ENCODE measurements around the gene SPHK1.

Gene SPHK1

GRCh38 chr17:76384987-76385891 is 830 bp downstream of the SPHK1 start:
- ATAC-seq = peak; percentile 1
- DNase-seq = peak; percentile 60

- peak; percentile 90 for DNase-seq
- ATAC-seq = peak; percentile 29
Observed at GRCh38 chr17:76385892-76386786, 1.7 kb downstream of the SPHK1 start.

- ATAC-seq (no peak), DNase-seq (no peak)
Observed at GRCh38 chr17:76386966-76387765, 2.8 kb downstream of the SPHK1 start.

GRCh38 chr17:76388966-76389888 is 4.8 kb downstream of the SPHK1 start:
- no peak for DNase-seq
- ATAC-seq = no peak

GRCh38 chr17:76390003-76390421 is 5.6 kb downstream of the SPHK1 start:
- ATAC-seq = no peak
- no peak for DNase-seq

GRCh38 chr17:76391200-76391715 is 6.8 kb downstream of the SPHK1 start:
- DNase-seq (no peak), ATAC-seq (no peak)

GRCh38 chr17:76394166-76394565 is 9.8 kb downstream of the SPHK1 start:
- DNase-seq (no peak), ATAC-seq (no peak)

- no peak for DNase-seq
- ATAC-seq = no peak
Observed at GRCh38 chr17:76395980-76396379, 11.6 kb downstream of the SPHK1 start.

- DNase-seq = no peak
- ATAC-seq = no peak
Observed at GRCh38 chr17:76397184-76397583, 12.8 kb downstream of the SPHK1 start.

- peak; percentile 80 for ATAC-seq
Observed at GRCh38 chr17:76397687-76398522, 13.5 kb downstream of the SPHK1 start.

GRCh38 chr17:76398523-76399174 is 14.2 kb downstream of the SPHK1 start:
- DNase-seq = no peak
- no peak for ATAC-seq

More at GRCh38 chr17:76397687-76398522, 13.5 kb downstream of the SPHK1 start:
- DNase-seq = peak; percentile 90

- no peak for ATAC-seq
- DNase-seq = no peak
Observed at GRCh38 chr17:76399175-76400172, 15.1 kb downstream of the SPHK1 start.

GRCh38 chr17:76402711-76403110 is 18.3 kb downstream of the SPHK1 start:
- DNase-seq = no peak

GRCh38 chr17:76404256-76404655 is 19.8 kb downstream of the SPHK1 start:
- ATAC-seq (no peak), DNase-seq (no peak)

More at GRCh38 chr17:76402711-76403110, 18.3 kb downstream of the SPHK1 start:
- no peak for ATAC-seq

- ATAC-seq (no peak), DNase-seq (no peak)
Observed at GRCh38 chr17:76404976-76405563, 20.7 kb downstream of the SPHK1 start.

- DNase-seq (no peak), ATAC-seq (no peak)
Observed at GRCh38 chr17:76405607-76405966, 21.2 kb downstream of the SPHK1 start.

- ATAC-seq = no peak
- no peak for DNase-seq
Observed at GRCh38 chr17:76405967-76406647, 21.7 kb downstream of the SPHK1 start.
